ENCODE results near the gene EIF3I. TPM values are rescaled to one million over a fixed set of nuclear protein-coding genes. Genes with fewer than 3 reads are reported as not detected.

The EIF3I gene
- total RNA-seq, 1 experiment from 2014 or later, result 222 TPM

DNA sequence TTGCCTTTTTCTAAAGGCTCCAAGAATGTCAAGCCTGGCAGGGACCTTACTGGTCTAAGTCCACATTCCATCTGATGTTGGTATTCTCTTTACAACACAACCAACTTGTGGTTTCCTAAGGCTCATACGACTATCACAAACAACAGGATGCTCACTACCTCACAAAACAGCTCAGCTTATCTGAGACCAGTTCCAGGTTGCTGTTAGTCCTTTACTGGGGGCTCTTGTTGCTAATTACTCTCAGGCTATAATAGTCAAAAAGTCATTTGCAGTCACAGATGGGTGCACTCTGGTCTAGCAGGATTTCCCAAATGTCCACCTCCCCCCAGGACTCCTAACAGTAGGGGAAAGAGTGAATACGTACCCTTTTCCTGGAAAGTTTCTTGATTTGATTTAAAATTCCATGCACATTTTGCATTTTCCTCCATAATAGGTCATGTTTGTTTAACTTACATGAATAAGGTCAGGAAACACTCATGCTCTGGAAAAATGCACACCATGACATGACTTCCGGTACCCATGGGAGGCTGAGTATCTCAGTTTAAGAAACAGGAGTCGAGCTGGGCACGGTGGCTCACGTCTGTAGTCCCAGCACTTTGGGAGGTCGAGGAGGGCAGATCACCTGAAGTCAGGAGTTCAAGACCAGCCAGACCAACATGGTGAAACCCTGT lies 44.8 kb downstream of the EIF3I start:
- no peaks in the 10 kb centered on the region; a peak in 1 of 5 replicates for H3K9me3 Mint-ChIP-seq
- Histone ChIP-seq H3K14ac (ENCODE audit: insufficient read depth, low read length) (no peak overlapping the region), H2BK15ac (ENCODE audit: low read depth, low read length) (no peak overlapping the region), H3K4ac (ENCODE audit: low read depth, low read length) (no peak overlapping the region), H2BK120ac (ENCODE audit: low read depth, low read length, poor library complexity, severe bottlenecking) (no peak overlapping the region), H3K27ac (ENCODE audit: insufficient read length, low read depth, low read length) (no peak overlapping the region), H3K79me2 (ENCODE audit: insufficient read depth, low read length) (no peaks in the 10 kb centered on the region; the same call in 1 of the 2 replicates), H3K27me3 (ENCODE audit: insufficient read depth, low read length) (no peaks in the 10 kb centered on the region), H3K23me2 (ENCODE audit: insufficient read length, low read depth, low read length, poor library complexity, severe bottlenecking) (no peaks in the 10 kb centered on the region), H4K20me1 (ENCODE audit: control insufficient read depth, insufficient read depth, insufficient read length) (no peaks in the 10 kb centered on the region), H3T11ph (ENCODE audit: low read length) (no peak overlapping the region), H3K79me1 (ENCODE audit: insufficient read depth, low read depth, low read length, poor library complexity, severe bottlenecking) (no peaks in the 10 kb centered on the region), H4K8ac (replicated peaks; ENCODE audit: insufficient read length, low read depth, low read length) (no peak overlapping the region), H3K4me1 (ENCODE audit: insufficient read depth, low read length) (no peaks in the 10 kb centered on the region), H3K9ac (ENCODE audit: extremely low read depth, insufficient read length, low read length) (no peak overlapping the region), H3K9me3 (ENCODE audit: control insufficient read depth, low read depth, low read length) (no peaks in the 10 kb centered on the region), H2BK20ac (ENCODE audit: low read depth, low read length, poor library complexity, severe bottlenecking) (no peak overlapping the region), H2BK12ac (ENCODE audit: insufficient read length, low read depth, low read length) (no peak overlapping the region), H2BK5ac (ENCODE audit: insufficient read length, low read length) (no peak overlapping the region), H3K18ac (ENCODE audit: insufficient read length, low read depth, low read length) (no peak overlapping the region), H3K56ac (ENCODE audit: insufficient read length, low read depth, low read length) (no peak overlapping the region), H4K5ac (ENCODE audit: insufficient read length, low read depth, low read length) (no peak overlapping the region), H2AK5ac (ENCODE audit: insufficient read length, low read length) (peak overlapping the region; percentile 65), H3K23ac (ENCODE audit: insufficient read length, low read depth, low read length) (no peak overlapping the region), H2AFZ (ENCODE audit: low read length) (no peak overlapping the region), H4K91ac (ENCODE audit: insufficient read length, low read depth, low read length) (no peak overlapping the region), H3K4me2 (ENCODE audit: insufficient read depth, insufficient read length, low read length) (no peak overlapping the region)
- H3K27me3 Mint-ChIP-seq (ENCODE audit: low read depth), result no peaks in the 10 kb centered on the region; the same call in 1 of the 2 replicates
- H3K27ac Mint-ChIP-seq, result no peak overlapping the region; a peak in 1 of 7 replicates
- H3K4me3 Mint-ChIP-seq, result no peak overlapping the region
- no peaks in the 10 kb centered on the region for H3K36me3 Mint-ChIP-seq (ENCODE audit: insufficient read depth in 1 of 3, low read depth in 3 of 3)
- no peak for DNase-seq
- H3K4me1 Mint-ChIP-seq, result peaks cover 4 to 19% of the 10 kb centered on the region in 2 experiments
- no CpG with 5 or more reads among the region's 7 CpGs for WGBS (ENCODE audit: extremely low coverage, insufficient read length, low lambda C conversion rate)
- TF ChIP-seq, protein P1, sequence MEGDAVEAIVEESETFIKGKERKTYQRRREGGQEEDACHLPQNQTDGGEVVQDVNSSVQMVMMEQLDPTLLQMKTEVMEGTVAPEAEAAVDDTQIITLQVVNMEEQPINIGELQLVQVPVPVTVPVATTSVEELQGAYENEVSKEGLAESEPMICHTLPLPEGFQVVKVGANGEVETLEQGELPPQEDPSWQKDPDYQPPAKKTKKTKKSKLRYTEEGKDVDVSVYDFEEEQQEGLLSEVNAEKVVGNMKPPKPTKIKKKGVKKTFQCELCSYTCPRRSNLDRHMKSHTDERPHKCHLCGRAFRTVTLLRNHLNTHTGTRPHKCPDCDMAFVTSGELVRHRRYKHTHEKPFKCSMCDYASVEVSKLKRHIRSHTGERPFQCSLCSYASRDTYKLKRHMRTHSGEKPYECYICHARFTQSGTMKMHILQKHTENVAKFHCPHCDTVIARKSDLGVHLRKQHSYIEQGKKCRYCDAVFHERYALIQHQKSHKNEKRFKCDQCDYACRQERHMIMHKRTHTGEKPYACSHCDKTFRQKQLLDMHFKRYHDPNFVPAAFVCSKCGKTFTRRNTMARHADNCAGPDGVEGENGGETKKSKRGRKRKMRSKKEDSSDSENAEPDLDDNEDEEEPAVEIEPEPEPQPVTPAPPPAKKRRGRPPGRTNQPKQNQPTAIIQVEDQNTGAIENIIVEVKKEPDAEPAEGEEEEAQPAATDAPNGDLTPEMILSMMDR (conservative IDR thresholded peaks at IDR 0.05), result no peak

All from H9 (cell line).